ENCODE data around the gene SPTLC2. TPM values are rescaled to one million over a fixed set of nuclear protein-coding genes. Genes with fewer than 3 reads are reported as not detected.

Gene SPTLC2
- total and polyA plus RNA-seq, 2 of the 13 experiments (the other 11 are each of a cell fraction or from before 2014, with no cell fraction given) = 17.4 to 17.5 TPM

GRCh38 chr14:77502109-77502782 lies 114.2 kb downstream of the SPTLC2 start (continued):
- no peak for TF ChIP-seq TGIF2 (CRISPR knock-in tag; IDR thresholded peaks at IDR 0.05)
- TF ChIP-seq BRCA1 (CRISPR knock-in tag; IDR thresholded peaks at IDR 0.05) = no peak
- 0 out of 2 replicates have a peak, but pooled peaks have one; percentile 9 for TF ChIP-seq ZNF629 (CRISPR knock-in tag; conservative IDR thresholded peaks at IDR 0.05)
- no peak for TF ChIP-seq ARID2 (CRISPR knock-in tag; IDR thresholded peaks at IDR 0.05; ENCODE audit: borderline replicate concordance)
- TF ChIP-seq ZBTB7B (CRISPR knock-in tag; IDR thresholded peaks at IDR 0.05) = no peak
- no peak for TF ChIP-seq KLF12 (CRISPR knock-in tag; IDR thresholded peaks at IDR 0.05; ENCODE audit: borderline replicate concordance)
- TF ChIP-seq ZBTB39 (CRISPR knock-in tag; IDR thresholded peaks at IDR 0.05) = no peak
- no peak for TF ChIP-seq ZNF720 (CRISPR knock-in tag; IDR thresholded peaks at IDR 0.05)
- TF ChIP-seq ZNF503 (CRISPR knock-in tag; IDR thresholded peaks at IDR 0.05) = peak; percentile 67; the same call in 1 of the 2 replicates
- TF ChIP-seq HNF4A (CRISPR knock-in tag; IDR thresholded peaks at IDR 0.05) = peak; percentile 56
- TF ChIP-seq IKZF1 (IDR thresholded peaks at IDR 0.05) = no peak
- peak; percentile 61; the same call in 1 of the 2 replicates for TF ChIP-seq SIX4 (CRISPR knock-in tag; IDR thresholded peaks at IDR 0.05)
- TF ChIP-seq EEA1 (CRISPR knock-in tag; IDR thresholded peaks at IDR 0.05; ENCODE audit: borderline replicate concordance) = no peak
- TF ChIP-seq ZNF282 (IDR thresholded peaks at IDR 0.05; ENCODE audit: partially characterized antibody) = no peak
- no peak for TF ChIP-seq ZSCAN29 (CRISPR knock-in tag; conservative IDR thresholded peaks at IDR 0.05)
- no peak for TF ChIP-seq ZNF615 (CRISPR knock-in tag; IDR thresholded peaks at IDR 0.05; ENCODE audit: borderline replicate concordance)
- peak; percentile 54; the same call in 1 of the 2 replicates for TF ChIP-seq ZNF3 (CRISPR knock-in tag; IDR thresholded peaks at IDR 0.05)
- TF ChIP-seq MNT (IDR thresholded peaks at IDR 0.05) = peak; percentile 68
- TF ChIP-seq RARA (CRISPR knock-in tag; IDR thresholded peaks at IDR 0.05) = peak; percentile 74
- no peak for TF ChIP-seq ZNF713 (CRISPR knock-in tag; IDR thresholded peaks at IDR 0.05)
- TF ChIP-seq ZNF280D (CRISPR knock-in tag; IDR thresholded peaks at IDR 0.05) = 0 out of 2 replicates have a peak, but pooled peaks have one; percentile 56
- no peak for TF ChIP-seq ZNF543 (CRISPR knock-in tag; IDR thresholded peaks at IDR 0.05)
- TF ChIP-seq NFKBIZ (CRISPR knock-in tag; IDR thresholded peaks at IDR 0.05) = no peak
- TF ChIP-seq ZNF230 (CRISPR knock-in tag; IDR thresholded peaks at IDR 0.05) = no peak
